ENCODE data around the gene LRTM2. TPM values are rescaled to one million over a fixed set of nuclear protein-coding genes. Genes with fewer than 3 reads are reported as not detected.

LRTM2 gene
- total RNA-seq: not detected

- peaks cover 0 to 60% of the 10 kb centered on the region in 2 donors for H3K27me3 ChIP-seq
- H3K9me3 ChIP-seq: no peaks in the 10 kb centered on the region
- intact Hi-C loops (cut with DNase I; ENCODE audit: low total_unique reads): no loop called here
- no peak for TF ChIP-seq POLR2AphosphoS5 (IDR thresholded peaks at IDR 0.05)
- H3K4me1 ChIP-seq: no peaks in the 10 kb centered on the region
- no peaks in the 10 kb centered on the region for H3K36me3 ChIP-seq
- no peak for DNase-seq (ENCODE audit: low spot score in 2 of 2)
- H3K4me3 ChIP-seq: no peak within 1 kb of the TSS
- H3K27ac ChIP-seq: no peak within 1 kb of the TSS
These were observed at the start of gene LRTM2 for GRCh38 chr12:1820191-1820895. Gene LRTM2 (plus strand): TSS chr12:1820565. CDS start chr12:1828149, 7,584 bp downstream.

GRCh38 chr12:1773937-1774655 lies 46.3 kb upstream of the LRTM2 start:
- Histone ChIP-seq H3K27ac (no peak overlapping the region), H3K4me3 (no peak overlapping the region), H3K27me3 (no peaks in the 10 kb centered on the region), H3K36me3 (no peaks in the 10 kb centered on the region), H3K9me3 (no peaks in the 10 kb centered on the region), H3K4me1 (no peaks in the 10 kb centered on the region)
- TF ChIP-seq POLR2AphosphoS5 (IDR thresholded peaks at IDR 0.05) (no peak), CTCF (IDR thresholded peaks at IDR 0.05) (no peak), POLR2A (IDR thresholded peaks at IDR 0.05) (no peak)
- DNase-seq (ENCODE audit: low spot score in 2 of 2): no peak
- intact Hi-C loops (cut with DNase I; ENCODE audit: low total_unique reads): no loop called here

- intact Hi-C loops (cut with DNase I; ENCODE audit: low total_unique reads): no loop called here
- TF ChIP-seq CTCF (IDR thresholded peaks at IDR 0.05): no peak
- no peak for TF ChIP-seq POLR2A (IDR thresholded peaks at IDR 0.05)
- no peak for TF ChIP-seq POLR2AphosphoS5 (IDR thresholded peaks at IDR 0.05)
- no peaks in the 10 kb centered on the region for H3K36me3 ChIP-seq
- H3K4me3 ChIP-seq: no peak overlapping the region
- DNase-seq (ENCODE audit: low spot score in 2 of 2): no peak
- peaks cover 0 to 3% of the 10 kb centered on the region in 2 donors for H3K4me1 ChIP-seq
- no peaks in the 10 kb centered on the region for H3K27me3 ChIP-seq
- no peaks in the 10 kb centered on the region for H3K9me3 ChIP-seq
- H3K27ac ChIP-seq: no peak overlapping the region
These were observed 44.0 kb upstream of the LRTM2 start for GRCh38 chr12:1776170-1776921.

- H3K27me3 ChIP-seq: no peaks in the 10 kb centered on the region
- H3K9me3 ChIP-seq: no peaks in the 10 kb centered on the region
- peaks cover 0 to 3% of the 10 kb centered on the region in 2 donors for H3K4me1 ChIP-seq
- intact Hi-C loops (cut with DNase I; ENCODE audit: low total_unique reads): no loop called here
- no peak overlapping the region for H3K27ac ChIP-seq
- no peak for TF ChIP-seq POLR2AphosphoS5 (IDR thresholded peaks at IDR 0.05)
- no peak for TF ChIP-seq CTCF (IDR thresholded peaks at IDR 0.05)
- TF ChIP-seq POLR2A (IDR thresholded peaks at IDR 0.05): no peak
- no peak overlapping the region for H3K4me3 ChIP-seq
- H3K36me3 ChIP-seq: no peaks in the 10 kb centered on the region
- no peak for DNase-seq (ENCODE audit: low spot score in 2 of 2)
These were observed 42.6 kb upstream of the LRTM2 start for GRCh38 chr12:1777798-1778197.

GRCh38 chr12:1778911-1779310 lies 41.5 kb upstream of the LRTM2 start:
- H3K27ac ChIP-seq: no peak overlapping the region
- H3K4me1 ChIP-seq: peaks cover 0 to 3% of the 10 kb centered on the region in 2 donors
- H3K27me3 ChIP-seq: no peaks in the 10 kb centered on the region
- TF ChIP-seq POLR2A (IDR thresholded peaks at IDR 0.05): no peak
- no peak for TF ChIP-seq CTCF (IDR thresholded peaks at IDR 0.05)
- TF ChIP-seq POLR2AphosphoS5 (IDR thresholded peaks at IDR 0.05): no peak
- no peaks in the 10 kb centered on the region for H3K36me3 ChIP-seq
- intact Hi-C loops (cut with DNase I; ENCODE audit: low total_unique reads): no loop called here
- no peak for DNase-seq (ENCODE audit: low spot score in 2 of 2)
- no peaks in the 10 kb centered on the region for H3K9me3 ChIP-seq
- H3K4me3 ChIP-seq: no peak overlapping the region
